ENCODE data around the gene TELO2.
"Not testable (repeated sequence)": the region's sequence is repeated elsewhere in the genome, so short reads cannot be mapped to it uniquely, and the experiment has no call there.

DNA sequence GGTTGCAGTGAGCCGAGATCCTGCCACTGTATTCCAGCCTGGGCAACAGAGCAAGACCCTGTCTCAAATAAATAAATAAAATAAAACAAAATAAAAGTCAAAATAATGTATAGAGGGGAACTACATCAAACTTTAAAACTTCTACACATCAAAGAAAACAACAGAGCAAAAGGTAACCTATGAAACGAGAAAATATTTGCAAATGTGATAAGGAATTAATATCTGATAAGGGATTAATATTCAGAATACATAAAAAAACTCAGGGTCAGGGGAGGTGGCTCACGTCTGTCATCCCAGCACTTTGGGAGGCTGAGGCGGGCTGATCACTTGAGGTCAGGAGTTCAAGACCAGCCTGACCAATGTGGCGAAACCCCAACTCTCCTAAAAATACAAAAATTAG is 24.0 kb upstream of the TELO2 start:
- TF ChIP-seq POLR2A (IDR thresholded peaks at IDR 0.05) = not testable (repeated sequence)
- TF ChIP-seq, protein P1, sequence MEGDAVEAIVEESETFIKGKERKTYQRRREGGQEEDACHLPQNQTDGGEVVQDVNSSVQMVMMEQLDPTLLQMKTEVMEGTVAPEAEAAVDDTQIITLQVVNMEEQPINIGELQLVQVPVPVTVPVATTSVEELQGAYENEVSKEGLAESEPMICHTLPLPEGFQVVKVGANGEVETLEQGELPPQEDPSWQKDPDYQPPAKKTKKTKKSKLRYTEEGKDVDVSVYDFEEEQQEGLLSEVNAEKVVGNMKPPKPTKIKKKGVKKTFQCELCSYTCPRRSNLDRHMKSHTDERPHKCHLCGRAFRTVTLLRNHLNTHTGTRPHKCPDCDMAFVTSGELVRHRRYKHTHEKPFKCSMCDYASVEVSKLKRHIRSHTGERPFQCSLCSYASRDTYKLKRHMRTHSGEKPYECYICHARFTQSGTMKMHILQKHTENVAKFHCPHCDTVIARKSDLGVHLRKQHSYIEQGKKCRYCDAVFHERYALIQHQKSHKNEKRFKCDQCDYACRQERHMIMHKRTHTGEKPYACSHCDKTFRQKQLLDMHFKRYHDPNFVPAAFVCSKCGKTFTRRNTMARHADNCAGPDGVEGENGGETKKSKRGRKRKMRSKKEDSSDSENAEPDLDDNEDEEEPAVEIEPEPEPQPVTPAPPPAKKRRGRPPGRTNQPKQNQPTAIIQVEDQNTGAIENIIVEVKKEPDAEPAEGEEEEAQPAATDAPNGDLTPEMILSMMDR (IDR thresholded peaks at IDR 0.05) = not testable (repeated sequence)

Data from Peyer's patch (tissue), 4 donors.